ENCODE measurements around the gene ULBP2. TPM values are rescaled to one million over a fixed set of nuclear protein-coding genes. Genes with fewer than 3 reads are reported as not detected.
"Not testable (repeated sequence)": the region's sequence is repeated elsewhere in the genome, so short reads cannot be mapped to it uniquely, and the experiment has no call there.

The ULBP2 gene
- total RNA-seq, 2 donors from 2014 or later = 0.32 to 0.40 TPM

- no peak for DNase-seq (ENCODE audit: low spot score)
- Histone ChIP-seq H3K27ac (no peak overlapping the region), H3K27me3 (replicated peaks; ENCODE audit: insufficient read depth) (no peaks in the 10 kb centered on the region), H3K36me3 (no peaks in the 10 kb centered on the region), H3K4me1 (replicated peaks) (no peaks in the 10 kb centered on the region), H3K4me3 (no peak overlapping the region), H3K9me3 (no peaks in the 10 kb centered on the region)
- TF ChIP-seq POLR2A (IDR thresholded peaks at IDR 0.05) (no peak), CTCF (IDR thresholded peaks at IDR 0.05) (no peak), POLR2AphosphoS5 (IDR thresholded peaks at IDR 0.05) (no peak)
- 92% methylated on average over 9 of the region's 9 CpGs for WGBS
- intact Hi-C loops (cut with DNase I) = no loop called here
These were observed 31.9 kb upstream of the ULBP2 start for GRCh38 chr6:149909701-149910470.

GRCh38 chr6:149910721-149911151 lies 31.1 kb upstream of the ULBP2 start:
- WGBS = 93% methylated on average over 23 of the region's 23 CpGs
- no peaks in the 10 kb centered on the region for H3K4me1 ChIP-seq (replicated peaks)
- intact Hi-C loops (cut with DNase I) = no loop called here
- H3K27ac ChIP-seq = no peak overlapping the region
- no peaks in the 10 kb centered on the region for H3K27me3 ChIP-seq (replicated peaks; ENCODE audit: insufficient read depth)
- no peak for DNase-seq (ENCODE audit: low spot score)
- TF ChIP-seq CTCF (IDR thresholded peaks at IDR 0.05) (no peak), POLR2AphosphoS5 (IDR thresholded peaks at IDR 0.05) (no peak), POLR2A (IDR thresholded peaks at IDR 0.05) (no peak)
- no peak overlapping the region for H3K4me3 ChIP-seq
- no peaks in the 10 kb centered on the region for H3K36me3 ChIP-seq
- no peaks in the 10 kb centered on the region for H3K9me3 ChIP-seq

GRCh38 chr6:149912680-149913079 lies 29.1 kb upstream of the ULBP2 start:
- H3K4me1 ChIP-seq (replicated peaks); H3K27ac ChIP-seq; H3K27me3 ChIP-seq (replicated peaks; ENCODE audit: insufficient read depth); intact Hi-C loops (cut with DNase I); H3K9me3 ChIP-seq; H3K36me3 ChIP-seq; H3K4me3 ChIP-seq; DNase-seq (ENCODE audit: low spot score): not testable (repeated sequence)
- 80% methylated on average over 3 of the region's 3 CpGs for WGBS

GRCh38 chr6:149913085-149913484 lies 28.7 kb upstream of the ULBP2 start:
- WGBS = 77% methylated on average over 2 of the region's 2 CpGs
- intact Hi-C loops (cut with DNase I) = no loop called here
- no peak for TF ChIP-seq POLR2A (IDR thresholded peaks at IDR 0.05)
- TF ChIP-seq CTCF (IDR thresholded peaks at IDR 0.05) = no peak

GRCh38 chr6:149913540-149914240 lies 28.1 kb upstream of the ULBP2 start:
- H3K9me3 ChIP-seq = no peaks in the 10 kb centered on the region
- TF ChIP-seq POLR2A (IDR thresholded peaks at IDR 0.05) = no peak
- TF ChIP-seq POLR2AphosphoS5 (IDR thresholded peaks at IDR 0.05) = no peak
- TF ChIP-seq CTCF (IDR thresholded peaks at IDR 0.05) = no peak
- H3K27me3 ChIP-seq (replicated peaks; ENCODE audit: insufficient read depth) = no peaks in the 10 kb centered on the region
- no peak overlapping the region for H3K4me3 ChIP-seq
- intact Hi-C loops (cut with DNase I) = no loop called here
- 69% methylated on average over 9 of the region's 9 CpGs for WGBS
- no peaks in the 10 kb centered on the region for H3K4me1 ChIP-seq (replicated peaks)
- no peak for DNase-seq (ENCODE audit: low spot score)
- no peak overlapping the region for H3K27ac ChIP-seq
- no peaks in the 10 kb centered on the region for H3K36me3 ChIP-seq

More at GRCh38 chr6:149913085-149913484, 28.7 kb upstream of the ULBP2 start:
- no peaks in the 10 kb centered on the region for H3K9me3 ChIP-seq
- no peaks in the 10 kb centered on the region for H3K4me1 ChIP-seq (replicated peaks)
- H3K27me3 ChIP-seq (replicated peaks; ENCODE audit: insufficient read depth) = no peaks in the 10 kb centered on the region
- H3K27ac ChIP-seq = no peak overlapping the region
- no peaks in the 10 kb centered on the region for H3K36me3 ChIP-seq
- H3K4me3 ChIP-seq = no peak overlapping the region
- DNase-seq (ENCODE audit: low spot score) = no peak
